ENCODE results near the gene CFAP74.

- no peak for TF ChIP-seq CTCF (IDR thresholded peaks at IDR 0.05)
- no peak for TF ChIP-seq REST (IDR thresholded peaks at IDR 0.05)
- TF ChIP-seq POLR2AphosphoS2 (conservative IDR thresholded peaks at IDR 0.05; ENCODE audit: low read length), result no peak
- TF ChIP-seq EP300 (IDR thresholded peaks at IDR 0.05), result no peak
- TF ChIP-seq ZFP36 (IDR thresholded peaks at IDR 0.05; ENCODE audit: borderline replicate concordance, partially characterized antibody), result no peak
- no peak for TF ChIP-seq BCL3 (IDR thresholded peaks at IDR 0.05)
Measured at GRCh38 chr1:1901641-1902294, 101.8 kb downstream of the CFAP74 start.
